ENCODE results near the gene CD276.

The CD276 gene

GRCh38 chr15:73752806-73753193 lies 68.6 kb downstream of the CD276 start:
- ChIA-PET POLR2A (no interaction called here), CTCF (no interaction called here)
- Histone ChIP-seq H3K27ac (ENCODE audit: insufficient read depth in 1 of 2, low read depth in 1 of 2, low read length in 2 of 2, poor library complexity in 1 of 2, severe bottlenecking in 2 of 2) (no peak overlapping the region), H3K4me1 (ENCODE audit: control extremely low read depth in 1 of 4, control insufficient read depth in 4 of 4, insufficient read depth in 4 of 4, low read length in 3 of 4) (peaks cover 0 to 11% (median 5%) of the 10 kb centered on the region in 4 experiments), H3K27me3 (replicated peaks in 2 of 5; ENCODE audit: control insufficient read depth in 4 of 5, insufficient read depth in 5 of 5, low read length in 4 of 5) (peaks cover 2 to 96% (median 22%) of the 10 kb centered on the region in 5 experiments), H3K9me3 (ENCODE audit: control extremely low read depth in 1 of 5, control insufficient read depth in 4 of 5, insufficient read depth in 2 of 5, low read depth in 1 of 5, low read length in 4 of 5) (no peaks in the 10 kb centered on the region), H3K4me3 (ENCODE audit: control insufficient read depth in 1 of 7, extremely low read depth in 1 of 7, insufficient read depth in 4 of 7, low read depth in 2 of 7, low read length in 6 of 7) (peak overlapping the region in 5 of 7 experiments; percentile 23 to 53 (median 42)), H3K36me3 (ENCODE audit: control insufficient read depth in 4 of 4, insufficient read depth in 4 of 4, low read length in 3 of 4) (no peaks in the 10 kb centered on the region)
- peak; percentile 3 to 41 (median 23) for DNase-seq
- WGBS (ENCODE audit: insufficient coverage) = under 1% methylated on average over 49 of the region's 56 CpGs

GRCh38 chr15:73753250-73754130 lies 69.3 kb downstream of the CD276 start, which contains the start of gene INSYN1:
Gene INSYN1, minus strand, starts transcription at chr15:73753351. Its CDS starts 2,221 bp downstream, at chr15:73751130.
- Histone ChIP-seq H3K4me3 (ENCODE audit: control insufficient read depth in 1 of 7, extremely low read depth in 1 of 7, insufficient read depth in 4 of 7, low read depth in 2 of 7, low read length in 6 of 7) (peak within 1 kb of the TSS in 5 of 7 experiments; percentile 23 to 53 (median 42)), H3K9me3 (ENCODE audit: control extremely low read depth in 1 of 5, control insufficient read depth in 4 of 5, insufficient read depth in 2 of 5, low read depth in 1 of 5, low read length in 4 of 5) (no peaks in the 10 kb centered on the region), H3K36me3 (ENCODE audit: control insufficient read depth in 4 of 4, insufficient read depth in 4 of 4, low read length in 3 of 4) (no peaks in the 10 kb centered on the region), H3K27me3 (replicated peaks in 2 of 5; ENCODE audit: control insufficient read depth in 4 of 5, insufficient read depth in 5 of 5, low read length in 4 of 5) (peaks cover 2 to 96% (median 25%) of the 10 kb centered on the region in 5 experiments), H3K27ac (ENCODE audit: insufficient read depth in 1 of 2, low read depth in 1 of 2, low read length in 2 of 2, poor library complexity in 1 of 2, severe bottlenecking in 2 of 2) (no peak within 1 kb of the TSS), H3K4me1 (ENCODE audit: control extremely low read depth in 1 of 4, control insufficient read depth in 4 of 4, insufficient read depth in 4 of 4, low read length in 3 of 4) (peaks cover 0 to 11% (median 5%) of the 10 kb centered on the region in 4 experiments)
- ChIA-PET POLR2A (no interaction called here), CTCF (interaction anchor here (0.8 kb wide), 1 partner anchor 37 kb away, joined by 3 read pairs; no protein-coding TSS in a partner anchor)
- DNase-seq = peak in 2 of 3 donors; percentile 11 to 34
- WGBS (ENCODE audit: insufficient coverage) = 13% methylated on average over 37 of the region's 44 CpGs

GRCh38 chr15:73754461-73754860 lies 70.3 kb downstream of the CD276 start:
- H3K9me3 ChIP-seq (ENCODE audit: control extremely low read depth in 1 of 5, control insufficient read depth in 4 of 5, insufficient read depth in 2 of 5, low read depth in 1 of 5, low read length in 4 of 5) = no peaks in the 10 kb centered on the region
- H3K4me3 ChIP-seq (ENCODE audit: control insufficient read depth in 1 of 7, extremely low read depth in 1 of 7, insufficient read depth in 4 of 7, low read depth in 2 of 7, low read length in 6 of 7) = no peak overlapping the region
- H3K27ac ChIP-seq (ENCODE audit: insufficient read depth in 1 of 2, low read depth in 1 of 2, low read length in 2 of 2, poor library complexity in 1 of 2, severe bottlenecking in 2 of 2) = no peak overlapping the region
- DNase-seq = no peak
- H3K4me1 ChIP-seq (ENCODE audit: control extremely low read depth in 1 of 4, control insufficient read depth in 4 of 4, insufficient read depth in 4 of 4, low read length in 3 of 4) = peaks cover 0 to 11% (median 5%) of the 10 kb centered on the region in 4 experiments
- ChIA-PET POLR2A (no interaction called here), CTCF (no interaction called here)
- H3K36me3 ChIP-seq (ENCODE audit: control insufficient read depth in 4 of 4, insufficient read depth in 4 of 4, low read length in 3 of 4) = no peaks in the 10 kb centered on the region
- H3K27me3 ChIP-seq (replicated peaks in 2 of 5; ENCODE audit: control insufficient read depth in 4 of 5, insufficient read depth in 5 of 5, low read length in 4 of 5) = peaks cover 2 to 94% (median 26%) of the 10 kb centered on the region in 5 experiments
- WGBS (ENCODE audit: insufficient coverage) = 97% methylated on average over 8 of the region's 8 CpGs

GRCh38 chr15:73755481-73755880 lies 71.3 kb downstream of the CD276 start:
- H3K36me3 ChIP-seq (ENCODE audit: control insufficient read depth in 4 of 4, insufficient read depth in 4 of 4, low read length in 3 of 4) = no peaks in the 10 kb centered on the region
- no peaks in the 10 kb centered on the region for H3K9me3 ChIP-seq (ENCODE audit: control extremely low read depth in 1 of 5, control insufficient read depth in 4 of 5, insufficient read depth in 2 of 5, low read depth in 1 of 5, low read length in 4 of 5)
- no peak overlapping the region for H3K27ac ChIP-seq (ENCODE audit: insufficient read depth in 1 of 2, low read depth in 1 of 2, low read length in 2 of 2, poor library complexity in 1 of 2, severe bottlenecking in 2 of 2)
- ChIA-PET POLR2A (no interaction called here), CTCF (no interaction called here)
- 96% methylated on average over 5 of the region's 5 CpGs for WGBS (ENCODE audit: insufficient coverage)
- peaks cover 0 to 11% (median 5%) of the 10 kb centered on the region in 4 experiments for H3K4me1 ChIP-seq (ENCODE audit: control extremely low read depth in 1 of 4, control insufficient read depth in 4 of 4, insufficient read depth in 4 of 4, low read length in 3 of 4)
- H3K27me3 ChIP-seq (replicated peaks in 2 of 5; ENCODE audit: control insufficient read depth in 4 of 5, insufficient read depth in 5 of 5, low read length in 4 of 5) = peaks cover 2 to 94% (median 22%) of the 10 kb centered on the region in 5 experiments
- no peak overlapping the region for H3K4me3 ChIP-seq (ENCODE audit: control insufficient read depth in 1 of 7, extremely low read depth in 1 of 7, insufficient read depth in 4 of 7, low read depth in 2 of 7, low read length in 6 of 7)
- DNase-seq = no peak

- Histone ChIP-seq H3K27ac (ENCODE audit: insufficient read depth in 1 of 2, low read depth in 1 of 2, low read length in 2 of 2, poor library complexity in 1 of 2, severe bottlenecking in 2 of 2) (no peak overlapping the region), H3K4me3 (ENCODE audit: control insufficient read depth in 1 of 7, extremely low read depth in 1 of 7, insufficient read depth in 4 of 7, low read depth in 2 of 7, low read length in 6 of 7) (no peak overlapping the region), H3K4me1 (ENCODE audit: control extremely low read depth in 1 of 4, control insufficient read depth in 4 of 4, insufficient read depth in 4 of 4, low read length in 3 of 4) (peaks cover 0 to 11% (median 5%) of the 10 kb centered on the region in 4 experiments), H3K9me3 (ENCODE audit: control extremely low read depth in 1 of 5, control insufficient read depth in 4 of 5, insufficient read depth in 2 of 5, low read depth in 1 of 5, low read length in 4 of 5) (no peaks in the 10 kb centered on the region), H3K27me3 (replicated peaks in 2 of 5; ENCODE audit: control insufficient read depth in 4 of 5, insufficient read depth in 5 of 5, low read length in 4 of 5) (peaks cover 2 to 94% (median 23%) of the 10 kb centered on the region in 5 experiments), H3K36me3 (ENCODE audit: control insufficient read depth in 4 of 4, insufficient read depth in 4 of 4, low read length in 3 of 4) (no peaks in the 10 kb centered on the region)
- WGBS (ENCODE audit: insufficient coverage) = 94% methylated on average over 3 of the region's 3 CpGs
- ChIA-PET CTCF (interaction anchor here (1.3 kb wide), 1 partner anchor 12 kb away, joined by 3 read pairs; no protein-coding TSS in a partner anchor), POLR2A (no interaction called here)
- no peak for DNase-seq
Measured at GRCh38 chr15:73755946-73756345, 71.8 kb downstream of the CD276 start.

- CTCF ChIA-PET = interaction anchor here (1.3 kb wide), 1 partner anchor 11 kb away, joined by 3 read pairs; no protein-coding TSS in a partner anchor
- Histone ChIP-seq H3K4me3 (ENCODE audit: control insufficient read depth in 1 of 7, extremely low read depth in 1 of 7, insufficient read depth in 4 of 7, low read depth in 2 of 7, low read length in 6 of 7) (no peak overlapping the region), H3K4me1 (ENCODE audit: control extremely low read depth in 1 of 4, control insufficient read depth in 4 of 4, insufficient read depth in 4 of 4, low read length in 3 of 4) (peaks cover 0 to 11% (median 5%) of the 10 kb centered on the region in 4 experiments), H3K36me3 (ENCODE audit: control insufficient read depth in 4 of 4, insufficient read depth in 4 of 4, low read length in 3 of 4) (no peaks in the 10 kb centered on the region), H3K9me3 (ENCODE audit: control extremely low read depth in 1 of 5, control insufficient read depth in 4 of 5, insufficient read depth in 2 of 5, low read depth in 1 of 5, low read length in 4 of 5) (no peaks in the 10 kb centered on the region), H3K27me3 (replicated peaks in 2 of 5; ENCODE audit: control insufficient read depth in 4 of 5, insufficient read depth in 5 of 5, low read length in 4 of 5) (peaks cover under 1 to 94% (median 25%) of the 10 kb centered on the region in 5 experiments), H3K27ac (ENCODE audit: insufficient read depth in 1 of 2, low read depth in 1 of 2, low read length in 2 of 2, poor library complexity in 1 of 2, severe bottlenecking in 2 of 2) (no peak overlapping the region)
- POLR2A ChIA-PET = no interaction called here
- no peak for DNase-seq
- 83% methylated on average over 2 of the region's 2 CpGs for WGBS (ENCODE audit: insufficient coverage)
Measured at GRCh38 chr15:73756390-73756789, 72.2 kb downstream of the CD276 start.

Measured in common myeloid progenitor, CD34-positive (primary cell).